Osteocyte (in vitro differentiated cells): ENCODE results near the gene PCDHGB5. TPM values are rescaled to one million over a fixed set of nuclear protein-coding genes. Genes with fewer than 3 reads are reported as not detected.
"Not testable (repeated sequence)": the region's sequence is repeated elsewhere in the genome, so short reads cannot be mapped to it uniquely, and the experiment has no call there.

Source experiments
- DNase-seq: peaks from one replicate; pipeline ENCODE4 v3.0.0; 2021; ENCODE audit warnings: mixed read lengths; ENCODE audit not compliant: unreplicated experiment; ENCODE audit errors: extremely low spot score
- H3K27ac Mint-ChIP-seq: one replicate; pipeline ENCODE4 v1.8.0; 2021; ENCODE audit warnings: mild to moderate bottlenecking, mixed read lengths; ENCODE audit not compliant: unreplicated experiment
- H3K27me3 Mint-ChIP-seq: one replicate; pipeline ENCODE4 v1.8.0; 2021; ENCODE audit warnings: mixed read lengths; ENCODE audit not compliant: unreplicated experiment
- H3K36me3 Mint-ChIP-seq: one replicate; pipeline ENCODE4 v1.8.0; 2021; ENCODE audit warnings: mixed read lengths; ENCODE audit not compliant: unreplicated experiment
- H3K4me1 Mint-ChIP-seq: one replicate; pipeline ENCODE4 v1.8.0; 2021; ENCODE audit warnings: mixed read lengths; ENCODE audit not compliant: unreplicated experiment
- H3K4me3 Mint-ChIP-seq: one replicate; pipeline ENCODE4 v1.8.0; 2021; ENCODE audit warnings: mild to moderate bottlenecking, moderate library complexity, mixed read lengths; ENCODE audit not compliant: unreplicated experiment
- H3K9me3 Mint-ChIP-seq: one replicate; pipeline ENCODE4 v1.8.0; 2021; ENCODE audit warnings: mixed read lengths; ENCODE audit not compliant: unreplicated experiment
- CTCF ChIP-seq: fragments of 200-600 bp; sonication (generic); IDR thresholded peaks from 2 replicates; pipeline ENCODE4 v1.5.0; 2021; ENCODE audit warnings: antibody characterized with exemption, mild to moderate bottlenecking, moderate library complexity
- total RNA-seq: library from RNA; stranded (reverse); gene quantifications from 2 replicates; pipeline ENCODE4 v1.2.1, GENCODE V29; 2021

PCDHGB5 gene
- total RNA-seq, 1 donor from 2014 or later, result 1.3 TPM

GRCh38 chr5:141384471-141385267 lies 13.1 kb upstream of the PCDHGB5 start:
- Mint-ChIP-seq H3K36me3 (peaks cover 3% of the 10 kb centered on the region), H3K27me3 (no peaks in the 10 kb centered on the region), H3K4me3 (no peak overlapping the region), H3K9me3 (peaks cover 25% of the 10 kb centered on the region), H3K27ac (no peak overlapping the region), H3K4me1 (no peaks in the 10 kb centered on the region)
- no peak for TF ChIP-seq CTCF
- DNase-seq, result no peak

- not testable (repeated sequence) for DNase-seq, H3K36me3 Mint-ChIP-seq, H3K4me1 Mint-ChIP-seq, H3K27me3 Mint-ChIP-seq
- Mint-ChIP-seq H3K9me3 (peaks cover 34% of the 10 kb centered on the region), H3K4me3 (peak within 1 kb of the TSS; percentile 64), H3K27ac (peak within 1 kb of the TSS; percentile 23)
- TF ChIP-seq CTCF, result peak; percentile 46
Observed at GRCh38 chr5:141387557-141388311, 10.0 kb upstream of the PCDHGB5 start, which contains the start of gene PCDHGB4. TSS of gene PCDHGB4 (plus strand) at chr5:141387698. CDS start at chr5:141387885, 187 bp downstream.

- Mint-ChIP-seq H3K9me3 (peaks cover 37% of the 10 kb centered on the region), H3K4me1 (no peaks in the 10 kb centered on the region), H3K36me3 (peaks cover 6% of the 10 kb centered on the region), H3K27me3 (no peaks in the 10 kb centered on the region), H3K4me3 (no peak overlapping the region), H3K27ac (no peak overlapping the region)
- no peak for DNase-seq
- TF ChIP-seq CTCF, result no peak
Observed at GRCh38 chr5:141388661-141389060, 9.1 kb upstream of the PCDHGB5 start.

GRCh38 chr5:141389153-141390042 lies 8.3 kb upstream of the PCDHGB5 start:
- Mint-ChIP-seq H3K9me3 (peaks cover 41% of the 10 kb centered on the region), H3K27ac (no peak overlapping the region), H3K36me3 (peaks cover 9% of the 10 kb centered on the region), H3K4me3 (no peak overlapping the region), H3K27me3 (no peaks in the 10 kb centered on the region), H3K4me1 (no peaks in the 10 kb centered on the region)
- DNase-seq, result no peak
- TF ChIP-seq CTCF, result no peak
